Osteoblast (primary cell): ENCODE measurements around the gene PRIMPOL. TPM values are rescaled to one million over a fixed set of nuclear protein-coding genes. Genes with fewer than 3 reads are reported as not detected.

Experiments used
- DNase-seq: peaks from one replicate; pipeline ENCODE4 v3.0.0; 2011; ENCODE audit warnings: low spot score, mixed read lengths; ENCODE audit not compliant: insufficient read length; ENCODE audit errors: missing footprints
- H2AFZ ChIP-seq: 2 replicates; pipeline ENCODE4 v1.6.0; 2011; ENCODE audit warnings: mild to moderate bottlenecking, low read length
- H3K27ac ChIP-seq: 2 replicates; pipeline ENCODE4 v1.5.1; 2011; ENCODE audit warnings: mild to moderate bottlenecking, low read depth, low read length, moderate library complexity
- H3K27me3 ChIP-seq: 2 replicates; pipeline ENCODE4 v1.6.0; 2012; ENCODE audit warnings: mild to moderate bottlenecking, control low read depth, inconsistent platforms, low read length, moderate library complexity; ENCODE audit not compliant: insufficient read depth
- H3K36me3 ChIP-seq: 2 replicates; pipeline ENCODE4 v1.5.1; 2011; ENCODE audit warnings: mild to moderate bottlenecking, low read length, control low read depth, moderate library complexity; ENCODE audit not compliant: insufficient read depth
- H3K4me1 ChIP-seq: 2 replicates; pipeline ENCODE4 v1.5.1; 2011; ENCODE audit warnings: mild to moderate bottlenecking, low read length, control low read depth, moderate library complexity; ENCODE audit not compliant: insufficient read depth
- H3K4me2 ChIP-seq: 2 replicates; pipeline ENCODE4 v1.6.0; 2011; ENCODE audit warnings: mild to moderate bottlenecking, low read length; ENCODE audit not compliant: insufficient read depth
- H3K4me3 ChIP-seq: fragments of 200-600 bp; sonication (generic); 3 replicates; pipeline ENCODE4 v1.5.1; 2012; ENCODE audit warnings: mild to moderate bottlenecking, low read length, inconsistent platforms; ENCODE audit not compliant: insufficient read depth
- H3K79me2 ChIP-seq: 2 replicates; pipeline ENCODE4 v1.6.0; 2012; ENCODE audit warnings: mild to moderate bottlenecking, low read length, control low read depth, inconsistent platforms; ENCODE audit not compliant: insufficient read depth
- H3K9me3 ChIP-seq: 2 replicates; pipeline ENCODE4 v1.5.1; 2011; ENCODE audit warnings: low read depth, low read length, control low read depth
- H4K20me1 ChIP-seq: 2 replicates; pipeline ENCODE4 v1.6.0; 2012; ENCODE audit warnings: mild to moderate bottlenecking, low read length, control low read depth; ENCODE audit not compliant: insufficient read depth
- total RNA-seq: library from RNA; depleted of rRNA; stranded (reverse); fragments of >200 nt; gene quantifications from 2 replicates; pipeline ENCODE4 v1.2.3, GENCODE V29; 2012
- TF ChIP-seq, protein P1 (sequence below): IDR thresholded peaks from 2 replicates; pipeline ENCODE4 v1.5.1; 2011; ENCODE audit warnings: mild to moderate bottlenecking, low read depth, low read length, moderate library complexity; ENCODE audit errors: extremely low read depth

PRIMPOL gene
- total RNA-seq, 1 donor: 16.6 TPM

DNA sequence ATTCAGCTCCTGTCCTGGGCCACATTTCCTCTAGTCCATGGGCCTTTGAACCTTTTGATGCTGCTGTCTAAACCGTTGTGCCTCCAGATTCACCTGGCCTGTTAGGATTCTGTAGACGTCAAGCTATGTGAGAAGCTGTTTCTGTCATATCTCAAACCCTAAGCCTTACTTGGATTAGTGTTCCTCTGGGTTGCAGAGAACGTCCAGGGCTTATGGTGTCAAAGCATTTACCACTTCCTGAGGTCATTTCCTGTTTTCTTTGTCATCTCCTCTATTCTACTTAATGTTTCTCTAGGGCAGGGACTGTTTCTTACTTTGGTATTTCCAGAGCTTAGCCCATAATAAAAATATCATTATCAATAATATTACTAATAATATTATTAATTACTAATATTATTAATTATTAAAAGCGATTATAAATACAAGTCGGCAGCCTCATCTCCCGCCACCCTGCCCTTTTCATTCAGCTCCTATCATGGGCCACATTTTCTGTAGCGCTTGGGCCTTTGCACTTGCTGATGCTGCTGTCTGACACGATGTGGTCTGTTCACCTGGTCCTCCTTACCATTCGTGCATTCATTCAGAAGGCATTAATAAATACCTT is 19.1 kb downstream of the PRIMPOL start:
- no peak for DNase-seq
- Histone ChIP-seq H4K20me1 (no peaks in the 10 kb centered on the region), H3K27ac (no peak overlapping the region), H3K36me3 (peaks cover 8% of the 10 kb centered on the region), H3K27me3 (no peaks in the 10 kb centered on the region), H3K9me3 (no peaks in the 10 kb centered on the region), H3K4me1 (no peaks in the 10 kb centered on the region), H3K4me2 (no peak overlapping the region), H3K4me3 (no peak overlapping the region), H3K79me2 (no peaks in the 10 kb centered on the region), H2AFZ (no peak overlapping the region)
- TF ChIP-seq, protein P1, sequence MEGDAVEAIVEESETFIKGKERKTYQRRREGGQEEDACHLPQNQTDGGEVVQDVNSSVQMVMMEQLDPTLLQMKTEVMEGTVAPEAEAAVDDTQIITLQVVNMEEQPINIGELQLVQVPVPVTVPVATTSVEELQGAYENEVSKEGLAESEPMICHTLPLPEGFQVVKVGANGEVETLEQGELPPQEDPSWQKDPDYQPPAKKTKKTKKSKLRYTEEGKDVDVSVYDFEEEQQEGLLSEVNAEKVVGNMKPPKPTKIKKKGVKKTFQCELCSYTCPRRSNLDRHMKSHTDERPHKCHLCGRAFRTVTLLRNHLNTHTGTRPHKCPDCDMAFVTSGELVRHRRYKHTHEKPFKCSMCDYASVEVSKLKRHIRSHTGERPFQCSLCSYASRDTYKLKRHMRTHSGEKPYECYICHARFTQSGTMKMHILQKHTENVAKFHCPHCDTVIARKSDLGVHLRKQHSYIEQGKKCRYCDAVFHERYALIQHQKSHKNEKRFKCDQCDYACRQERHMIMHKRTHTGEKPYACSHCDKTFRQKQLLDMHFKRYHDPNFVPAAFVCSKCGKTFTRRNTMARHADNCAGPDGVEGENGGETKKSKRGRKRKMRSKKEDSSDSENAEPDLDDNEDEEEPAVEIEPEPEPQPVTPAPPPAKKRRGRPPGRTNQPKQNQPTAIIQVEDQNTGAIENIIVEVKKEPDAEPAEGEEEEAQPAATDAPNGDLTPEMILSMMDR: no peak

DNA sequence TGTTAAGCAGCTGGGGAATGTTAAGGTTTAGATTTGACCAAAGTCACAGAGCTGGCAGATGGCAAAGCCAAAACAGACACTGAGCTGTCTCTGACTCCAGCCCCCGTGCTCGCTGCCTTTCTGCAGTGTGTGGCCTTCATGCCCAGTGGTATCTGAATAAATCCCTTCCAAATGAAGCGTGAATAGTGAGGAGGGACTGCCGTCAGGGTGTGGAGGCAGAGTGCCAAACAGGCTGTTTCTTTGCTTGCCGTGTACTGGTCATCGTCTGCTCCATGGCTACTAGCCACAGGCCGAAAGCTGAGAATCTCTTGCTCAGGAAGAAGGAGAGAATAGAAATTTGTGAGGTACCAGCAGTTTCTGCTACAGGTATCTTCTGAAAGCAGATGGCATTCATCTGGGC is 19.7 kb downstream of the PRIMPOL start:
- Histone ChIP-seq H3K4me1 (no peaks in the 10 kb centered on the region), H3K9me3 (no peaks in the 10 kb centered on the region), H3K27me3 (no peaks in the 10 kb centered on the region), H4K20me1 (no peaks in the 10 kb centered on the region), H3K27ac (no peak overlapping the region), H3K79me2 (no peaks in the 10 kb centered on the region), H3K4me3 (no peak overlapping the region), H3K36me3 (peaks cover 8% of the 10 kb centered on the region), H3K4me2 (no peak overlapping the region), H2AFZ (no peak overlapping the region)
- no peak for DNase-seq
- TF ChIP-seq, protein P1: no peak

DNA sequence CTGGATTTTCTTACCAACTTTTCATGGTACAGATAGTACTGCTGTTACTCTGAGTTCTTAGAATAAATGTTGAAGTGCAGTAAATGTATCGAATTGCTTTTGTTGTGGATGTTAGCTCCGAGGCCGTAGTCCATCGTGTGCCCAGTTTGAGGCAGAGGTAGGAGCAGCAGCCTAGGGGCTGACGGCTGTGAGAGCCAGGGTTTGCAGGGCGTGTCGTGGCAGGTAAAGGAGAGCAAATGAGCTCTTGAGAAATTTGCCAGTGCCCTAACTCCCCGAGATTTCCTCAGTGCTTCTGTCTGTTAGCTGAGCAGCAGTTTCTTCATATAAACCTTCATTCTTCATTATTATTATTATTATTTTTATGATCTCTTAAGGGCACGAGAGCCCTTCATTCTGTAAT is 21.6 kb downstream of the PRIMPOL start:
- DNase-seq: no peak
- Histone ChIP-seq H3K27me3 (no peaks in the 10 kb centered on the region), H2AFZ (no peak overlapping the region), H4K20me1 (no peaks in the 10 kb centered on the region), H3K9me3 (no peaks in the 10 kb centered on the region), H3K4me1 (no peaks in the 10 kb centered on the region), H3K79me2 (no peaks in the 10 kb centered on the region), H3K36me3 (peaks cover 8% of the 10 kb centered on the region), H3K4me3 (no peak overlapping the region), H3K27ac (no peak overlapping the region), H3K4me2 (no peak overlapping the region)
- TF ChIP-seq, protein P1: no peak

GRCh38 chr4:184672741-184673140 is 23.2 kb downstream of the PRIMPOL start:
- H3K36me3 ChIP-seq: peaks cover 4% of the 10 kb centered on the region
- H4K20me1 ChIP-seq: no peaks in the 10 kb centered on the region
- DNase-seq: no peak
- TF ChIP-seq, protein P1: no peak
- H3K4me2 ChIP-seq: no peak overlapping the region
- H3K4me3 ChIP-seq: no peak overlapping the region
- no peak overlapping the region for H2AFZ ChIP-seq
- no peaks in the 10 kb centered on the region for H3K9me3 ChIP-seq
- no peaks in the 10 kb centered on the region for H3K4me1 ChIP-seq
- no peaks in the 10 kb centered on the region for H3K79me2 ChIP-seq
- H3K27ac ChIP-seq: no peak overlapping the region
- H3K27me3 ChIP-seq: no peaks in the 10 kb centered on the region
